Colonic mucosa (tissue), 4 donors: ENCODE measurements around the gene GRIK5. TPM values are rescaled to one million over a fixed set of nuclear protein-coding genes. Genes with fewer than 3 reads are reported as not detected.
"Not testable (repeated sequence)": the region's sequence is repeated elsewhere in the genome, so short reads cannot be mapped to it uniquely, and the experiment has no call there.

Source experiments
- DNase-seq: peaks from one replicate; pipeline ENCODE4 v3.0.0-alpha.2; 2020
- H3K27ac ChIP-seq: fragments of 200-600 bp; one replicate; pipeline ENCODE4 v1.8.0; 2021
- H3K27me3 ChIP-seq: fragments of 200-600 bp; one replicate; pipeline ENCODE4 v1.8.0; 2021
- H3K36me3 ChIP-seq: fragments of 200-600 bp; one replicate; pipeline ENCODE4 v1.8.0; 2021
- H3K4me1 ChIP-seq: fragments of 200-600 bp; one replicate; pipeline ENCODE4 v1.8.0; 2021; ENCODE audit warnings: mild to moderate bottlenecking
- H3K4me3 ChIP-seq: fragments of 200-600 bp; one replicate; pipeline ENCODE4 v1.8.0; 2021
- H3K9ac ChIP-seq, 2 donors: one replicate each; pipeline ENCODE4 v1.7.0; 2013; ENCODE audit warnings: control low read depth in 2 of 2, low read depth in 2 of 2, low read length in 2 of 2
- H3K9me3 ChIP-seq: fragments of 200-600 bp; one replicate; pipeline ENCODE4 v1.8.0; 2021
- CTCF ChIP-seq: fragments of 200-600 bp; IDR thresholded peaks from one replicate; pipeline ENCODE4 v1.8.0; 2022; ENCODE audit warnings: antibody characterized with exemption, mild to moderate bottlenecking
- intact Hi-C: fragments of 100-400 bp; cut with DNase I; formaldehyde crosslinking; loops from one replicate; pipeline ENCODE4 v1.14.1; 2022
- total RNA-seq, 2 donors: library from RNA; stranded (reverse); fragmentation: NEBNext Ultra II Directional in 1 of 2; extraction: Animal tissue kit (Norgen Biotek cat#: 25700) in 1 of 2; gene quantifications; one replicate each; pipeline ENCODE4 v1.2.1, GENCODE V29; 2021
- donor health status: healthy.
- donor health status: DM: no; HTN: no; CAD: no.
- donor health status: DM: no; HTN: no; CAD: no.

GRIK5 gene
- total RNA-seq, 2 donors from 2014 or later: 0.62 to 2.3 TPM

- no peaks in the 10 kb centered on the region for H3K36me3 ChIP-seq
- DNase-seq: peak; percentile 23
- no peaks in the 10 kb centered on the region for H3K9me3 ChIP-seq
- no peak overlapping the region for H3K9ac ChIP-seq
- no peaks in the 10 kb centered on the region for H3K4me1 ChIP-seq
- H3K27ac ChIP-seq: no peak overlapping the region
- H3K27me3 ChIP-seq: no peaks in the 10 kb centered on the region
- intact Hi-C loops: no loop called here
- TF ChIP-seq CTCF: no peak
- no peak overlapping the region for H3K4me3 ChIP-seq
These were observed 46.7 kb downstream of the GRIK5 start for GRCh38 chr19:42023121-42023942.

- Histone ChIP-seq H3K4me1 (no peaks in the 10 kb centered on the region), H3K27ac (no peak overlapping the region), H3K4me3 (no peak overlapping the region), H3K27me3 (no peaks in the 10 kb centered on the region), H3K9me3 (no peaks in the 10 kb centered on the region), H3K36me3 (no peaks in the 10 kb centered on the region), H3K9ac (no peak overlapping the region)
- no peak for DNase-seq
- TF ChIP-seq CTCF: no peak
- intact Hi-C loops: no loop called here
These were observed 47.4 kb downstream of the GRIK5 start for GRCh38 chr19:42022616-42023015.

- no peaks in the 10 kb centered on the region for H3K9me3 ChIP-seq
- H3K27me3 ChIP-seq: no peaks in the 10 kb centered on the region
- no peak overlapping the region for H3K9ac ChIP-seq
- no peak for TF ChIP-seq CTCF
- H3K4me3 ChIP-seq: no peak overlapping the region
- H3K27ac ChIP-seq: no peak overlapping the region
- intact Hi-C loops: no loop called here
- H3K36me3 ChIP-seq: no peaks in the 10 kb centered on the region
- DNase-seq: no peak
- no peaks in the 10 kb centered on the region for H3K4me1 ChIP-seq
These were observed 48.8 kb downstream of the GRIK5 start for GRCh38 chr19:42021185-42021584.

GRCh38 chr19:42018503-42019193, 51.4 kb downstream of the GRIK5 start:
- H3K4me3 ChIP-seq: no peak overlapping the region
- DNase-seq: no peak
- H3K27ac ChIP-seq: no peak overlapping the region
- TF ChIP-seq CTCF: no peak
- intact Hi-C loops: no loop called here
- H3K4me1 ChIP-seq: no peaks in the 10 kb centered on the region
- no peaks in the 10 kb centered on the region for H3K9me3 ChIP-seq
- no peaks in the 10 kb centered on the region for H3K36me3 ChIP-seq
- no peak overlapping the region for H3K9ac ChIP-seq
- H3K27me3 ChIP-seq: no peaks in the 10 kb centered on the region

- no peaks in the 10 kb centered on the region for H3K4me1 ChIP-seq
- H3K27me3 ChIP-seq: no peaks in the 10 kb centered on the region
- H3K9me3 ChIP-seq: no peaks in the 10 kb centered on the region
- H3K36me3 ChIP-seq: no peaks in the 10 kb centered on the region
- no peak for DNase-seq
- TF ChIP-seq CTCF: no peak
- no peak overlapping the region for H3K9ac ChIP-seq
- no peak overlapping the region for H3K4me3 ChIP-seq
- no peak overlapping the region for H3K27ac ChIP-seq
- intact Hi-C loops: no loop called here
These were observed 53.0 kb downstream of the GRIK5 start for GRCh38 chr19:42017040-42017439.

- H3K4me3 ChIP-seq, H3K27ac ChIP-seq, H3K36me3 ChIP-seq, intact Hi-C loops, H3K4me1 ChIP-seq, H3K9me3 ChIP-seq, H3K27me3 ChIP-seq, DNase-seq, H3K9ac ChIP-seq: not testable (repeated sequence)
These were observed 57.3 kb downstream of the GRIK5 start for GRCh38 chr19:42012747-42013146.
